ENCODE data around the gene ABCB11. TPM values are rescaled to one million over a fixed set of nuclear protein-coding genes. Genes with fewer than 3 reads are reported as not detected.

The ABCB11 gene
- total RNA-seq, 4 donors from 2014 or later = 0.39 to 0.49 (median 0.46) TPM; not detected in 1

DNA sequence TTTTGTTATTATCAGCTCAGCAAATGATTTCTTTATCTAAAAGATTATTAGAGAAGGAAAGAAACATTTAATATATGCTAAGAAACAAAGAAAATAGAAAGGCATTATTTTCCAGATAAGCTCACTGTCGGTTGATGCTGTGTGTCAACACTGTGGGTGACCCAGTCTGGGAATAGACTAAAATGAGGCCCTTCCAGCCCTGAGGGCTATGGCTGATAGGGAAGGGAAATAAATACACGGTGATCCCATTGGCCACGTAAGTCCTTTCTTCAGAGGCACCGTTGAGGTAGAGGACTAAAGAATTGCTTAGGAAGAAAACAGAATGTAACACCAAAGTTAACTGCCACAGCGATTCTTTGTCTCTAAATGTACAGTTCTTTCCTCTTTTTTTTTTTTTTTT is 1.8 kb downstream of the ABCB11 start:
- H3K4me3 ChIP-seq (ENCODE audit: low read depth, poor library complexity, severe bottlenecking) = no peak overlapping the region
- WGBS, 2 donors = 72 to 89% methylated on average over 5 of the region's 5 CpGs
- TF ChIP-seq CTCF (IDR thresholded peaks at IDR 0.05) (no peak), POLR2A (IDR thresholded peaks at IDR 0.05) (no peak)
- intact Hi-C loops (cut with DNase I; ENCODE audit: low total_unique reads) = no loop called here
- no peak for DNase-seq (ENCODE audit: low spot score in 2 of 2)

- intact Hi-C loops (cut with DNase I; ENCODE audit: low total_unique reads) = no loop called here
Observed at GRCh38 chr2:169027234-169027633, 3.9 kb downstream of the ABCB11 start.

GRCh38 chr2:169026056-169026455 is 5.1 kb downstream of the ABCB11 start:
- DNase-seq (ENCODE audit: low spot score in 2 of 2) = no peak
- WGBS, 2 donors = 69 to 79% methylated on average over 1 of the region's 1 CpG
- intact Hi-C loops (cut with DNase I; ENCODE audit: low total_unique reads) = no loop called here
- no peak overlapping the region for H3K4me3 ChIP-seq (ENCODE audit: low read depth, poor library complexity, severe bottlenecking)
- TF ChIP-seq CTCF (IDR thresholded peaks at IDR 0.05) = no peak
- no peak for TF ChIP-seq POLR2A (IDR thresholded peaks at IDR 0.05)

More at GRCh38 chr2:169027234-169027633, 3.9 kb downstream of the ABCB11 start:
- no peak for DNase-seq (ENCODE audit: low spot score in 2 of 2)
- WGBS, 2 donors = 86 to 90% methylated on average over 3 of the region's 3 CpGs
- TF ChIP-seq POLR2A (IDR thresholded peaks at IDR 0.05) (no peak), CTCF (IDR thresholded peaks at IDR 0.05) (no peak)
- H3K4me3 ChIP-seq (ENCODE audit: low read depth, poor library complexity, severe bottlenecking) = no peak overlapping the region

- intact Hi-C loops (cut with DNase I; ENCODE audit: low total_unique reads) = no loop called here
- DNase-seq (ENCODE audit: low spot score in 2 of 2) = no peak
- TF ChIP-seq CTCF (IDR thresholded peaks at IDR 0.05) = no peak
- TF ChIP-seq POLR2A (IDR thresholded peaks at IDR 0.05) = no peak
- 43 to 50% methylated on average over 3 of the region's 3 CpGs for WGBS, 2 donors
- H3K4me3 ChIP-seq (ENCODE audit: low read depth, poor library complexity, severe bottlenecking) = no peak overlapping the region
Observed at GRCh38 chr2:169023161-169023560, 8.0 kb downstream of the ABCB11 start.

DNA sequence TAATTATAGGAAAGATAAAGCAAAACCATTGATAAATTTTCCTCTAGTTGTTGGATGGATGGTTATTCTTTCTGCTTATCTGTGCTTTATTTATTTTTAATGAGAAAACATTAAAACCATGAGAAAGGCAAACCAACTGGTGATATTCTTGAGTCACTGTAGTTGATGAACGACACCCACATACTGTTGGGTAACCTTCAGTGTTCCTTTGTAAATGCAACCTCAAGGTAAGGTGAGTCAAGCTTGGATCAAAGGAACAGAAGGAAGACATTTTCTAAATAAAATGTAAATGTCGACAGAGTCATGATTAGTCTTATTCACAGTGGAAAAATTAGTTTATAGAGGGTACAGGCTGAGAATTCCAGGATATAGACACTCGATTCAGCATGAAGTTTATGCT is 12.7 kb downstream of the ABCB11 start:
- no peak overlapping the region for H3K4me3 ChIP-seq (ENCODE audit: low read depth, poor library complexity, severe bottlenecking)
- 69 to 80% methylated on average over 3 of the region's 3 CpGs for WGBS, 2 donors
- no peak for DNase-seq (ENCODE audit: low spot score in 2 of 2)
- TF ChIP-seq POLR2A (IDR thresholded peaks at IDR 0.05) = no peak
- no peak for TF ChIP-seq CTCF (IDR thresholded peaks at IDR 0.05)
- intact Hi-C loops (cut with DNase I; ENCODE audit: low total_unique reads) = no loop called here

DNA sequence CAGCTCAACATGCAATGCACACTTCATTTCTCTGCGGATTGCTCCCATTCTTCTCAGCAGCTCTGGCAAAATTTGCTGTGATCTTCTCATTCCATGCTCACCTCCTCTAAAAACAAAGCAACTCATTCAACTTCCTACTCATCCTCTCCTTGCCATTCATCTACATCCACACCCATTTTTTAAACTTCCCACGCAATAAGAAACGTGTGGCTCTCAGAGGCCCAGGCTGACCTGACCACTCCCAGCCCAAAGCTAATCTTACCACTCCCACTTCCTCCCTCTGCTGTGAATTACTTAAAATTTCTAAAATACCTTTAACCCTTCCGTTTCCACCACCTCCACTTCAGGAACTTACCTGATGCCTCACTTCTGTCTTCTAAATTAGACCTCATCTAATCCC is 15.2 kb downstream of the ABCB11 start:
- no peak for DNase-seq (ENCODE audit: low spot score in 2 of 2)
- no peak overlapping the region for H3K4me3 ChIP-seq (ENCODE audit: low read depth, poor library complexity, severe bottlenecking)
- WGBS, 2 donors = 55 to 60% methylated on average over 4 of the region's 4 CpGs
- TF ChIP-seq POLR2A (IDR thresholded peaks at IDR 0.05) (no peak), CTCF (IDR thresholded peaks at IDR 0.05) (no peak)
- intact Hi-C loops (cut with DNase I; ENCODE audit: low total_unique reads) = no loop called here
